Measurements from ENCODE around the gene ZNF580.

Gene ZNF580

GRCh38 chr19:55606471-55606787 lies 34.4 kb upstream of the ZNF580 start:
- no peak for TF ChIP-seq CTCF (IDR thresholded peaks at IDR 0.05; ENCODE audit: borderline replicate concordance, insufficient read depth, low read depth, low read length)
- peak overlapping the region; percentile 85 for H3K4me3 ChIP-seq (ENCODE audit: low read depth, low read length)

GRCh38 chr19:55606817-55607216 lies 34.0 kb upstream of the ZNF580 start:
- no peak for TF ChIP-seq CTCF (IDR thresholded peaks at IDR 0.05; ENCODE audit: borderline replicate concordance, insufficient read depth, low read depth, low read length)
- peak overlapping the region; percentile 85 for H3K4me3 ChIP-seq (ENCODE audit: low read depth, low read length)

- TF ChIP-seq CTCF (IDR thresholded peaks at IDR 0.05; ENCODE audit: borderline replicate concordance, insufficient read depth, low read depth, low read length): no peak
- H3K4me3 ChIP-seq (ENCODE audit: low read depth, low read length): no peak overlapping the region
Measured at GRCh38 chr19:55609326-55609725, 31.5 kb upstream of the ZNF580 start.

GRCh38 chr19:55611300-55611982 lies 29.4 kb upstream of the ZNF580 start:
- no peak overlapping the region for H3K4me3 ChIP-seq (ENCODE audit: low read depth, low read length)
- no peak for TF ChIP-seq CTCF (IDR thresholded peaks at IDR 0.05; ENCODE audit: borderline replicate concordance, insufficient read depth, low read depth, low read length)

- H3K4me3 ChIP-seq (ENCODE audit: low read depth, low read length): no peak overlapping the region
- no peak for TF ChIP-seq CTCF (IDR thresholded peaks at IDR 0.05; ENCODE audit: borderline replicate concordance, insufficient read depth, low read depth, low read length)
Measured at GRCh38 chr19:55611983-55612645, 28.7 kb upstream of the ZNF580 start.

- TF ChIP-seq CTCF (IDR thresholded peaks at IDR 0.05; ENCODE audit: borderline replicate concordance, insufficient read depth, low read depth, low read length): no peak
- H3K4me3 ChIP-seq (ENCODE audit: low read depth, low read length): no peak overlapping the region
Measured at GRCh38 chr19:55613396-55613795, 27.4 kb upstream of the ZNF580 start.
